ENCODE data around the gene PSAPL1.

DNA sequence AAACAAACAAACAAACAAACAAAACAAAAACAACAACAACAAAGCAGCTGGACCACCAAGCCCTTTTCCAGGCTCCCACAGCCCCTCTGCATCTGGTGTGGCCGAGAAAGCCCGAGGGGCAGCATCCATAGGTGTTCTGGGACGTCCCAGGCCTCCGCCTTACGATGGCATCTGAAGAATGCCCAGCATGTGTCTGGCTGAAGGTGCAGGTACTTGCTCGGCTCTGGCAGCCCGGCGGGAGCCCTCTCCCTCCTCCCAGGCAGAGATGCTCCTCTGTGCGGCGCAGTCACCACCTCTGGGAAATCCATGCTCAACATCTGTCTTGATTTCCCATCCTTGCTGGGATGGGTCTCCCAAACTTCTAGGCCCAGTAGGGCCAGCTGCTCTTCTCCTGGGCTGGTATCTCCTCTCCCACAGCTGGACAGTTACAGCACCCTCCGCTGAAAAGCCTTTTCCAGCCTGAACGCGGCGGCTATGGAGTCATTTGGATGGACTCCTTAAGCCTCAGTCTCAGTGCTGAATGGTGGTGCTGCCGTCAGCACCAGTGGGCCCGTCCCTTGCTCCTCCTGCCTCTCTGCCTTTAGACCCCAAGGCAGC is 4.3 kb downstream of the PSAPL1 start:
- TF ChIP-seq, protein P1, sequence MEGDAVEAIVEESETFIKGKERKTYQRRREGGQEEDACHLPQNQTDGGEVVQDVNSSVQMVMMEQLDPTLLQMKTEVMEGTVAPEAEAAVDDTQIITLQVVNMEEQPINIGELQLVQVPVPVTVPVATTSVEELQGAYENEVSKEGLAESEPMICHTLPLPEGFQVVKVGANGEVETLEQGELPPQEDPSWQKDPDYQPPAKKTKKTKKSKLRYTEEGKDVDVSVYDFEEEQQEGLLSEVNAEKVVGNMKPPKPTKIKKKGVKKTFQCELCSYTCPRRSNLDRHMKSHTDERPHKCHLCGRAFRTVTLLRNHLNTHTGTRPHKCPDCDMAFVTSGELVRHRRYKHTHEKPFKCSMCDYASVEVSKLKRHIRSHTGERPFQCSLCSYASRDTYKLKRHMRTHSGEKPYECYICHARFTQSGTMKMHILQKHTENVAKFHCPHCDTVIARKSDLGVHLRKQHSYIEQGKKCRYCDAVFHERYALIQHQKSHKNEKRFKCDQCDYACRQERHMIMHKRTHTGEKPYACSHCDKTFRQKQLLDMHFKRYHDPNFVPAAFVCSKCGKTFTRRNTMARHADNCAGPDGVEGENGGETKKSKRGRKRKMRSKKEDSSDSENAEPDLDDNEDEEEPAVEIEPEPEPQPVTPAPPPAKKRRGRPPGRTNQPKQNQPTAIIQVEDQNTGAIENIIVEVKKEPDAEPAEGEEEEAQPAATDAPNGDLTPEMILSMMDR (IDR thresholded peaks at IDR 0.05; ENCODE audit: poor library complexity, severe bottlenecking): no peak
- TF ChIP-seq POLR2AphosphoS5 (IDR thresholded peaks at IDR 0.05) (no peak), RAD21 (conservative IDR thresholded peaks at IDR 0.05) (no peak), TAF1 (IDR thresholded peaks at IDR 0.05; ENCODE audit: low read depth) (no peak), EP300 (conservative IDR thresholded peaks at IDR 0.05; ENCODE audit: poor library complexity, severe bottlenecking) (no peak), EZH2 (IDR thresholded peaks at IDR 0.05; ENCODE audit: borderline replicate concordance, insufficient read depth, low read length, poor library complexity, severe bottlenecking) (no peak), SMC3 (conservative IDR thresholded peaks at IDR 0.05; ENCODE audit: poor library complexity) (no peak)
- TF ChIP-seq, protein P2, sequence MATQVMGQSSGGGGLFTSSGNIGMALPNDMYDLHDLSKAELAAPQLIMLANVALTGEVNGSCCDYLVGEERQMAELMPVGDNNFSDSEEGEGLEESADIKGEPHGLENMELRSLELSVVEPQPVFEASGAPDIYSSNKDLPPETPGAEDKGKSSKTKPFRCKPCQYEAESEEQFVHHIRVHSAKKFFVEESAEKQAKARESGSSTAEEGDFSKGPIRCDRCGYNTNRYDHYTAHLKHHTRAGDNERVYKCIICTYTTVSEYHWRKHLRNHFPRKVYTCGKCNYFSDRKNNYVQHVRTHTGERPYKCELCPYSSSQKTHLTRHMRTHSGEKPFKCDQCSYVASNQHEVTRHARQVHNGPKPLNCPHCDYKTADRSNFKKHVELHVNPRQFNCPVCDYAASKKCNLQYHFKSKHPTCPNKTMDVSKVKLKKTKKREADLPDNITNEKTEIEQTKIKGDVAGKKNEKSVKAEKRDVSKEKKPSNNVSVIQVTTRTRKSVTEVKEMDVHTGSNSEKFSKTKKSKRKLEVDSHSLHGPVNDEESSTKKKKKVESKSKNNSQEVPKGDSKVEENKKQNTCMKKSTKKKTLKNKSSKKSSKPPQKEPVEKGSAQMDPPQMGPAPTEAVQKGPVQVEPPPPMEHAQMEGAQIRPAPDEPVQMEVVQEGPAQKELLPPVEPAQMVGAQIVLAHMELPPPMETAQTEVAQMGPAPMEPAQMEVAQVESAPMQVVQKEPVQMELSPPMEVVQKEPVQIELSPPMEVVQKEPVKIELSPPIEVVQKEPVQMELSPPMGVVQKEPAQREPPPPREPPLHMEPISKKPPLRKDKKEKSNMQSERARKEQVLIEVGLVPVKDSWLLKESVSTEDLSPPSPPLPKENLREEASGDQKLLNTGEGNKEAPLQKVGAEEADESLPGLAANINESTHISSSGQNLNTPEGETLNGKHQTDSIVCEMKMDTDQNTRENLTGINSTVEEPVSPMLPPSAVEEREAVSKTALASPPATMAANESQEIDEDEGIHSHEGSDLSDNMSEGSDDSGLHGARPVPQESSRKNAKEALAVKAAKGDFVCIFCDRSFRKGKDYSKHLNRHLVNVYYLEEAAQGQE (IDR thresholded peaks at IDR 0.05; ENCODE audit: borderline replicate concordance): no peak
